UCSD-AML1 (cell line): Measurements from ENCODE around the gene CAPS2.
"Not testable (repeated sequence)": the region's sequence is repeated elsewhere in the genome, so short reads cannot be mapped to it uniquely, and the experiment has no call there.

Experiments
- DNase-seq: peaks from one replicate; lab custom pipeline; 2025; ENCODE audit not compliant: unreplicated experiment; lab: John Stamatoyannopoulos, UW

Gene CAPS2

GRCh38 chr12:75329918-75330826, at the start of gene CAPS2:
Gene CAPS2, minus strand, starts transcription at chr12:75330324. Its CDS starts 3,826 bp downstream, at chr12:75326498.
- peak; percentile 69 for DNase-seq

GRCh38 chr12:75378354-75378753, 48.2 kb upstream of the CAPS2 start:
- no peak for DNase-seq

- no peak for DNase-seq
These were observed 44.8 kb upstream of the CAPS2 start for GRCh38 chr12:75374971-75375370.

GRCh38 chr12:75366629-75367028, 36.5 kb upstream of the CAPS2 start:
- DNase-seq, result no peak

GRCh38 chr12:75364919-75365318, 34.8 kb upstream of the CAPS2 start:
- DNase-seq, result no peak

- DNase-seq, result no peak
These were observed 31.3 kb upstream of the CAPS2 start for GRCh38 chr12:75361408-75361807.

GRCh38 chr12:75360920-75361319, 30.8 kb upstream of the CAPS2 start:
- no peak for DNase-seq

- no peak for DNase-seq
These were observed 23.9 kb upstream of the CAPS2 start for GRCh38 chr12:75354011-75354410.

- no peak for DNase-seq
These were observed 20.3 kb upstream of the CAPS2 start for GRCh38 chr12:75350413-75350812.

GRCh38 chr12:75349946-75350345, 19.8 kb upstream of the CAPS2 start:
- no peak for DNase-seq

GRCh38 chr12:75346215-75346614, 16.1 kb upstream of the CAPS2 start:
- DNase-seq, result not testable (repeated sequence)

- no peak for DNase-seq
These were observed 15.4 kb upstream of the CAPS2 start for GRCh38 chr12:75345531-75345930.

- DNase-seq, result no peak
These were observed 11.7 kb upstream of the CAPS2 start for GRCh38 chr12:75341873-75342272.

GRCh38 chr12:75337905-75338304, 7.8 kb upstream of the CAPS2 start:
- DNase-seq, result no peak

- DNase-seq, result peak; percentile 68
These were observed 4.4 kb upstream of the CAPS2 start, which contains the start of gene GLIPR1L1 for GRCh38 chr12:75334384-75335030. Gene GLIPR1L1, plus strand, starts transcription at chr12:75334670. Its CDS starts 59 bp downstream, at chr12:75334729.

- no peak for DNase-seq
These were observed 2.5 kb downstream of the CAPS2 start for GRCh38 chr12:75327642-75328041.

- DNase-seq, result no peak
These were observed 6.5 kb downstream of the CAPS2 start for GRCh38 chr12:75323663-75324062.

GRCh38 chr12:75322464-75322863, 7.7 kb downstream of the CAPS2 start:
- no peak for DNase-seq

GRCh38 chr12:75317784-75318183, 12.3 kb downstream of the CAPS2 start:
- DNase-seq, result no peak

- DNase-seq, result no peak
These were observed 14.6 kb downstream of the CAPS2 start for GRCh38 chr12:75315518-75315917.

GRCh38 chr12:75311369-75311768, 18.8 kb downstream of the CAPS2 start:
- no peak for DNase-seq

- no peak for DNase-seq
These were observed 21.8 kb downstream of the CAPS2 start for GRCh38 chr12:75308279-75308678.
